LNCaP clone FGC (cell line): Measurements from ENCODE around the gene LTBP3.
A peak's percentile ranks its signal among the peaks of the same experiment; 100 is the strongest.

Experiments used
- DNase-seq: peaks from one replicate; pipeline ENCODE4 v3.0.0-alpha.2; 2011; ENCODE audit warnings: low read depth
- H3K4me3 ChIP-seq: 2 replicates; pipeline ENCODE4 v1.5.1; 2011; ENCODE audit warnings: mild to moderate bottlenecking, low read depth, low read length, control low read depth
- TF ChIP-seq, protein P1 (sequence below): IDR thresholded peaks from 2 replicates; pipeline ENCODE4 v1.5.1; 2012; ENCODE audit warnings: mild to moderate bottlenecking; ENCODE audit not compliant: control insufficient read depth, insufficient read depth; ENCODE audit errors: extremely low read depth

Gene LTBP3

DNA sequence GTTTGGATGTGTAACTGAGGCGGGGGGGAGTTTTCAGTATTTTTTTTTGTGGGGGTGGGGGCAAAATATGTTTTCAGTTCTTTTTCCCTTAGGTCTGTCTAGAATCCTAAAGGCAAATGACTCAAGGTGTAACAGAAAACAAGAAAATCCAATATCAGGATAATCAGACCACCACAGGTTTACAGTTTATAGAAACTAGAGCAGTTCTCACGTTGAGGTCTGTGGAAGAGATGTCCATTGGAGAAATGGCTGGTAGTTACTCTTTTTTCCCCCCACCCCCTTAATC is 57.0 kb downstream of the LTBP3 start:
- peak overlapping the region; percentile 78 for H3K4me3 ChIP-seq
- TF ChIP-seq, protein P1, sequence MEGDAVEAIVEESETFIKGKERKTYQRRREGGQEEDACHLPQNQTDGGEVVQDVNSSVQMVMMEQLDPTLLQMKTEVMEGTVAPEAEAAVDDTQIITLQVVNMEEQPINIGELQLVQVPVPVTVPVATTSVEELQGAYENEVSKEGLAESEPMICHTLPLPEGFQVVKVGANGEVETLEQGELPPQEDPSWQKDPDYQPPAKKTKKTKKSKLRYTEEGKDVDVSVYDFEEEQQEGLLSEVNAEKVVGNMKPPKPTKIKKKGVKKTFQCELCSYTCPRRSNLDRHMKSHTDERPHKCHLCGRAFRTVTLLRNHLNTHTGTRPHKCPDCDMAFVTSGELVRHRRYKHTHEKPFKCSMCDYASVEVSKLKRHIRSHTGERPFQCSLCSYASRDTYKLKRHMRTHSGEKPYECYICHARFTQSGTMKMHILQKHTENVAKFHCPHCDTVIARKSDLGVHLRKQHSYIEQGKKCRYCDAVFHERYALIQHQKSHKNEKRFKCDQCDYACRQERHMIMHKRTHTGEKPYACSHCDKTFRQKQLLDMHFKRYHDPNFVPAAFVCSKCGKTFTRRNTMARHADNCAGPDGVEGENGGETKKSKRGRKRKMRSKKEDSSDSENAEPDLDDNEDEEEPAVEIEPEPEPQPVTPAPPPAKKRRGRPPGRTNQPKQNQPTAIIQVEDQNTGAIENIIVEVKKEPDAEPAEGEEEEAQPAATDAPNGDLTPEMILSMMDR = no peak
- DNase-seq = no peak

DNA sequence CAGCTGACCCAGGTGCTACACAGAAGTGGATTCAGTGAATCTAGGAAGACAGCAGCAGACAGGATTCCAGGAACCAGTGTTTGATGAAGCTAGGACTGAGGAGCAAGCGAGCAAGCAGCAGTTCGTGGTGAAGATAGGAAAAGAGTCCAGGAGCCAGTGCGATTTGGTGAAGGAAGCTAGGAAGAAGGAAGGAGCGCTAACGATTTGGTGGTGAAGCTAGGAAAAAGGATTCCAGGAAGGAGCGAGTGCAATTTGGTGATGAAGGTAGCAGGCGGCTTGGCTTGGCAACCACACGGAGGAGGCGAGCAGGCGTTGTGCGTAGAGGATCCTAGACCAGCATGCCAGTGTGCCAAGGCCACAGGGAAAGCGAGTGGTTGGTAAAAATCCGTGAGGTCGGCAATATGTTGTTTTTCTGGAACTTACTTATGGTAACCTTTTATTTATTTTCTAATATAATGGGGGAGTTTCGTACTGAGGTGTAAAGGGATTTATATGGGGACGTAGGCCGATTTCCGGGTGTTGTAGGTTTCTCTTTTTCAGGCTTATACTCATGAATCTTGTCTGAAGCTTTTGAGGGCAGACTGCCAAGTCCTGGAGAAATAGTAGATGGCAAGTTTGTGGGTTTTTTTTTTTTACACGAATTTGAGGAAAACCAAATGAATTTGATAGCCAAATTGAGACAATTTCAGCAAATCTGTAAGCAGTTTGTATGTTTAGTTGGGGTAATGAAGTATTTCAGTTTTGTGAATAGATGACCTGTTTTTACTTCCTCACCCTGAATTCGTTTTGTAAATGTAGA is 57.6 kb downstream of the LTBP3 start:
- DNase-seq = no peak
- TF ChIP-seq, protein P1 = no peak
- H3K4me3 ChIP-seq = peak overlapping the region; percentile 78

- TF ChIP-seq, protein P1 = no peak
- DNase-seq = no peak
- peak overlapping the region; percentile 78 for H3K4me3 ChIP-seq
Observed at GRCh38 chr11:65499713-65500386, 58.3 kb downstream of the LTBP3 start.

GRCh38 chr11:65498977-65499712 is 59.0 kb downstream of the LTBP3 start, which contains the start of gene MALAT1:
TSS of gene MALAT1 (plus strand) at chr11:65499045.
- peak; percentile 85 for DNase-seq
- peak within 1 kb of the TSS; percentile 78 for H3K4me3 ChIP-seq

GRCh38 chr11:65498727-65498976 is 59.5 kb downstream of the LTBP3 start:
- TF ChIP-seq, protein P1 = no peak
- peak overlapping the region; percentile 78 for H3K4me3 ChIP-seq

More at GRCh38 chr11:65498977-65499712, 59.0 kb downstream of the LTBP3 start, which contains the start of gene MALAT1:
- TF ChIP-seq, protein P1 = no peak

GRCh38 chr11:65498042-65498726 is 60.0 kb downstream of the LTBP3 start:
- peak overlapping the region; percentile 78 for H3K4me3 ChIP-seq
- TF ChIP-seq, protein P1 = no peak
- DNase-seq = no peak

More at GRCh38 chr11:65498727-65498976, 59.5 kb downstream of the LTBP3 start:
- DNase-seq = no peak
